IgD-negative memory B cell (primary cell): ENCODE results near the gene SULT1B1. TPM values are rescaled to one million over a fixed set of nuclear protein-coding genes. Genes with fewer than 3 reads are reported as not detected.

ENCODE experiments used
- H3K27ac Mint-ChIP-seq, 3 donors: one replicate each; pipeline ENCODE4 v1.8.0; 2020 to 2022; ENCODE audit warnings: mild to moderate bottlenecking in 3 of 3, mixed read lengths in 3 of 3, moderate library complexity in 1 of 3
- H3K27me3 Mint-ChIP-seq: one replicate; pipeline ENCODE4 v1.8.0; 2021; ENCODE audit warnings: mixed read lengths
- H3K36me3 Mint-ChIP-seq: one replicate; pipeline ENCODE4 v1.8.0; 2020; ENCODE audit warnings: mild to moderate bottlenecking, mixed read lengths
- H3K4me1 Mint-ChIP-seq, 3 donors: one replicate each; pipeline ENCODE4 v1.8.0; 2020 to 2022; ENCODE audit warnings: mixed read lengths in 3 of 3, mild to moderate bottlenecking in 1 of 3
- H3K4me3 Mint-ChIP-seq, 4 donors: one replicate each; pipeline ENCODE4 v1.8.0; 2020 to 2022; ENCODE audit warnings: mild to moderate bottlenecking in 4 of 4, mixed read lengths in 4 of 4, moderate library complexity in 3 of 4
- H3K9me3 Mint-ChIP-seq, 3 donors: one replicate each; pipeline ENCODE4 v1.8.0; 2020 to 2021; ENCODE audit warnings: mixed read lengths in 3 of 3, mild to moderate bottlenecking in 1 of 3
- polyA plus RNA-seq: library from polyadenylated mRNA; unstranded; fragments of 300-500 nt; fragmentation: Illumina TruSeq; gene quantifications from one replicate; pipeline ENCODE4 v1.2.3, GENCODE V29; 2021

Gene SULT1B1
- polyA plus RNA-seq, 1 donor from 2014 or later = 0.31 TPM

DNA sequence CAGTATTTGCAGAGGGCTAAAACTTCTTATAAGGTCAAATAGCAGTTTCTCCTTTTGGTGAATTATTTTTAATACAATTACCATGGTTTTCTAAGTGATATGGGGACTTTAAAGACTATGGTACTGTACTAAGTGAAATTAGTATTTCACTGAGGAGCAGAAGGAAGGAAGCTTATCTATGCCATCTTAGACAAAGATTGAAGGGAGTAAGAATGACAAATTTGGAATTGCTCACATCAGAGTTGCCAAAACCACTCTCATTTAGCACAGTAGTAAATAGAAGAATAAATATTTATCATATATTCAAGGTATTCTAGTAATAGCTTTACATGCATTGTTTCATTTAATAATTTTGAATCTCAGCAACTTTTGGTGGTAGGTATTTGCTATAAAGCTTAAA is 30.4 kb downstream of the SULT1B1 start:
- Mint-ChIP-seq H3K36me3 (no peaks in the 10 kb centered on the region), H3K4me3 (no peak overlapping the region), H3K27ac (no peak overlapping the region), H3K27me3 (no peaks in the 10 kb centered on the region), H3K4me1 (no peaks in the 10 kb centered on the region), H3K9me3 (peaks cover 0 to 3% (median 0%) of the 10 kb centered on the region in 3 donors)

DNA sequence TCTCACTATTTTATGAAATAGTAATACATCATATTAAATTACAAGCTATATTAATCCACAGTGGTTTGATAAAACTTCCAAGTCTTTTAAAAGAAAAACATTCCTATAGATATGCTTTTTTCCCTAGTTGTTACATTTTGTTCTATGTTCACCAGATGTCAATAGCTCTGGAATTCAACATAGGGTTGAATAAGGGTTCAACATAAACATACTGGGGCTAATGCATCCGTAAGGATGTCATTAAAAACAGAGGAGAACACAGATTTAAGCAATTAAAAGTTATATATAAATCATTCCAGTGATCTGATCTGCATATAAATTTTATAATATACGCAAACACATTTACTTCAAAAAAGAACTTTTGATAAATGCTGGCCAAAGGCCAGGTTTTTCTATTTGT is 32.5 kb downstream of the SULT1B1 start:
- H3K27me3 Mint-ChIP-seq = no peaks in the 10 kb centered on the region
- H3K4me3 Mint-ChIP-seq = no peak overlapping the region
- H3K36me3 Mint-ChIP-seq = no peaks in the 10 kb centered on the region
- no peak overlapping the region for H3K27ac Mint-ChIP-seq
- peaks cover 0 to 3% (median 0%) of the 10 kb centered on the region in 3 donors for H3K9me3 Mint-ChIP-seq
- H3K4me1 Mint-ChIP-seq = no peaks in the 10 kb centered on the region

- H3K4me1 Mint-ChIP-seq = no peaks in the 10 kb centered on the region
- H3K27ac Mint-ChIP-seq = no peak overlapping the region
- H3K9me3 Mint-ChIP-seq = peaks cover 0 to 3% (median 0%) of the 10 kb centered on the region in 3 donors
- H3K36me3 Mint-ChIP-seq = no peaks in the 10 kb centered on the region
- no peaks in the 10 kb centered on the region for H3K27me3 Mint-ChIP-seq
- H3K4me3 Mint-ChIP-seq = no peak overlapping the region
These were observed 33.0 kb downstream of the SULT1B1 start for GRCh38 chr4:69727426-69727825.

DNA sequence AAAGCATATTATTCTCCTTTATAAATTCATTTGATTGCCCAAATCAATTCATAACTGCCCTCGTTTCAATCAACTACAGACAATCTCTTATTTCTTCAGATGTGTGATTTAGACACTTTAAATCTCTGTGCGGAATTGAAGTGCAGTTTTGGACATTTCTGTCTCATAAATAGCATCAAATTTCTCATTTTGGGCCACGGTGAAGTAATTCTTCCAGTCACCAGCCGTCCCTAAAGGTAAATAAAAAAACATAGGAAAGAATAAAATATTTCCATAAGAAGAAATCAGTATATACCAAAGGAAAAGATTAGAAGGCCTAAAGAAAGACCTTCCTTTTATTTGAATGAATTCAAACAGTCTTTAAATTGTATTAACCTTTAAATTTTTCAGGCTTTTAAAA is 33.4 kb downstream of the SULT1B1 start:
- no peak overlapping the region for H3K27ac Mint-ChIP-seq
- peaks cover 0 to 3% (median 0%) of the 10 kb centered on the region in 3 donors for H3K9me3 Mint-ChIP-seq
- no peaks in the 10 kb centered on the region for H3K4me1 Mint-ChIP-seq
- H3K4me3 Mint-ChIP-seq = no peak overlapping the region
- H3K36me3 Mint-ChIP-seq = no peaks in the 10 kb centered on the region
- no peaks in the 10 kb centered on the region for H3K27me3 Mint-ChIP-seq

- Mint-ChIP-seq H3K9me3 (no peaks in the 10 kb centered on the region), H3K4me1 (no peaks in the 10 kb centered on the region), H3K27me3 (no peaks in the 10 kb centered on the region), H3K4me3 (no peak overlapping the region), H3K27ac (no peak overlapping the region), H3K36me3 (no peaks in the 10 kb centered on the region)
These were observed 41.8 kb downstream of the SULT1B1 start for GRCh38 chr4:69718396-69719271.

GRCh38 chr4:69717778-69718177 is 42.6 kb downstream of the SULT1B1 start:
- H3K9me3 Mint-ChIP-seq = peaks cover 0 to 5% (median 0%) of the 10 kb centered on the region in 3 donors
- no peak overlapping the region for H3K27ac Mint-ChIP-seq
- no peaks in the 10 kb centered on the region for H3K36me3 Mint-ChIP-seq
- no peaks in the 10 kb centered on the region for H3K27me3 Mint-ChIP-seq
- H3K4me1 Mint-ChIP-seq = no peaks in the 10 kb centered on the region
- no peak overlapping the region for H3K4me3 Mint-ChIP-seq

DNA sequence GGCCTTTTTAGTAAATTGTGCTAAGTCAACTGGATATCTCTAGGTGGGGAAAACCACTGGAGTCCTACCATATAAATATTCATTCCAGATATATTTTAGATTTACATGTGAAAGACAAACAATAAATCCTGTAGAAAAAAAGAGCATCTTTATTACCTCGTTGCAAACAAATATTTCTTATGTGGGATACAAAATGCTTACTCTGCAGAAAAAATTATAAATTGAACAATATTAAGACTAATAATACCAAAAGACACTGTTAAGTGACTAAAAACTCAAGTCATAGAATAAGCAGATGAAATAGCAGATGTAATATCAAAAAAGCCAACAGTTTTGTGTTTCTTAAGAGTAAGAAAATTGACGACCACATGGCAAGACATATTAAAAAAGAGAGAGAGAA is 43.8 kb downstream of the SULT1B1 start:
- no peaks in the 10 kb centered on the region for H3K4me1 Mint-ChIP-seq
- H3K4me3 Mint-ChIP-seq = no peak overlapping the region
- no peak overlapping the region for H3K27ac Mint-ChIP-seq
- H3K27me3 Mint-ChIP-seq = no peaks in the 10 kb centered on the region
- peaks cover 0 to 5% (median 0%) of the 10 kb centered on the region in 3 donors for H3K9me3 Mint-ChIP-seq
- H3K36me3 Mint-ChIP-seq = no peaks in the 10 kb centered on the region

- Mint-ChIP-seq H3K4me1 (no peaks in the 10 kb centered on the region), H3K27me3 (no peaks in the 10 kb centered on the region), H3K36me3 (no peaks in the 10 kb centered on the region), H3K27ac (no peak overlapping the region), H3K9me3 (peaks cover 0 to 6% (median 5%) of the 10 kb centered on the region in 3 donors), H3K4me3 (no peak overlapping the region)
These were observed 46.3 kb downstream of the SULT1B1 start for GRCh38 chr4:69714086-69714485.

- Mint-ChIP-seq H3K27ac (no peak overlapping the region), H3K9me3 (peaks cover 0 to 6% (median 5%) of the 10 kb centered on the region in 3 donors), H3K27me3 (no peaks in the 10 kb centered on the region), H3K36me3 (no peaks in the 10 kb centered on the region), H3K4me3 (no peak overlapping the region), H3K4me1 (no peaks in the 10 kb centered on the region)
These were observed 46.8 kb downstream of the SULT1B1 start for GRCh38 chr4:69713593-69713992.

DNA sequence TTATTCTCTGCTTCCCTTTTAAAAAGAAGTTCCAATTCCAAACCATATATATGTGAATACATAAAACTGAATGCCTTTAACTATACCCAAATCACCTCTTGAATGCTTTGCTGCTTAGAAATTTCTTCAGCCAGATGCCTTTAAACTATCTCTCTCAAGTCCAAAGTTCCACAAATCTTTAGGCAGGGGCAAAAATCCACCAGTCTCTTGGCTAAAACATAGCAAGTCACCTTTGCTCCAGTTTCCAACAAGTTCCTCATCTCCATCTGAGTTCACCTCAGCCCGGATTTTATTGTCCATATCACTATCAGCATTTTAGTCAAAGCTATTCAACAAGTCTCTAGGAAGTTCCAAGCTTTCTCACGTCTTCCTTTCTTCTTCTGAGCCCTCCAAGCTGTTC is 49.8 kb downstream of the SULT1B1 start:
- no peak overlapping the region for H3K27ac Mint-ChIP-seq
- no peaks in the 10 kb centered on the region for H3K36me3 Mint-ChIP-seq
- no peaks in the 10 kb centered on the region for H3K4me1 Mint-ChIP-seq
- H3K9me3 Mint-ChIP-seq = peaks cover 0 to 6% (median 5%) of the 10 kb centered on the region in 3 donors
- H3K27me3 Mint-ChIP-seq = no peaks in the 10 kb centered on the region
- no peak overlapping the region for H3K4me3 Mint-ChIP-seq

GRCh38 chr4:69708211-69708610 is 52.2 kb downstream of the SULT1B1 start:
- Mint-ChIP-seq H3K4me3 (no peak overlapping the region), H3K4me1 (no peaks in the 10 kb centered on the region), H3K27ac (peak overlapping the region in 1 of 3 donors; percentile 53), H3K27me3 (no peaks in the 10 kb centered on the region), H3K9me3 (peaks cover 0 to 6% (median 4%) of the 10 kb centered on the region in 3 donors), H3K36me3 (no peaks in the 10 kb centered on the region)

GRCh38 chr4:69707807-69708206 is 52.6 kb downstream of the SULT1B1 start:
- Mint-ChIP-seq H3K27ac (no peak overlapping the region), H3K36me3 (no peaks in the 10 kb centered on the region), H3K4me1 (no peaks in the 10 kb centered on the region), H3K27me3 (no peaks in the 10 kb centered on the region), H3K4me3 (no peak overlapping the region), H3K9me3 (peaks cover 0 to 6% (median under 1%) of the 10 kb centered on the region in 3 donors)

GRCh38 chr4:69702201-69702600 is 58.2 kb downstream of the SULT1B1 start:
- no peaks in the 10 kb centered on the region for H3K36me3 Mint-ChIP-seq
- H3K4me3 Mint-ChIP-seq = no peak overlapping the region
- H3K27me3 Mint-ChIP-seq = no peaks in the 10 kb centered on the region
- no peak overlapping the region for H3K27ac Mint-ChIP-seq
- H3K9me3 Mint-ChIP-seq = peaks cover 0 to 3% (median 0%) of the 10 kb centered on the region in 3 donors
- no peaks in the 10 kb centered on the region for H3K4me1 Mint-ChIP-seq

- no peak overlapping the region for H3K4me3 Mint-ChIP-seq
- H3K9me3 Mint-ChIP-seq = peaks cover 0 to 3% (median 0%) of the 10 kb centered on the region in 3 donors
- H3K27me3 Mint-ChIP-seq = no peaks in the 10 kb centered on the region
- H3K4me1 Mint-ChIP-seq = no peaks in the 10 kb centered on the region
- no peak overlapping the region for H3K27ac Mint-ChIP-seq
- no peaks in the 10 kb centered on the region for H3K36me3 Mint-ChIP-seq
These were observed 58.7 kb downstream of the SULT1B1 start for GRCh38 chr4:69701696-69702095.

GRCh38 chr4:69697536-69698242 is 62.7 kb downstream of the SULT1B1 start:
- H3K4me1 Mint-ChIP-seq = no peaks in the 10 kb centered on the region
- peaks cover 0 to 3% (median 3%) of the 10 kb centered on the region in 3 donors for H3K9me3 Mint-ChIP-seq
- no peaks in the 10 kb centered on the region for H3K36me3 Mint-ChIP-seq
- no peaks in the 10 kb centered on the region for H3K27me3 Mint-ChIP-seq
- no peak overlapping the region for H3K27ac Mint-ChIP-seq
- H3K4me3 Mint-ChIP-seq = no peak overlapping the region
